K562 (cell line): Measurements from ENCODE around the gene AOC3. TPM values are rescaled to one million over a fixed set of nuclear protein-coding genes. Genes with fewer than 3 reads are reported as not detected.

Experiments used
- BRD9 ChIP-seq: fragments of 450-650 bp; IDR thresholded peaks from 2 replicates; pipeline ENCODE4 v1.6.1; 2018; ENCODE audit warnings: low read depth; ENCODE audit not compliant: partially characterized antibody
- E2F5 ChIP-seq: sonication (generic); formaldehyde crosslinking; IDR thresholded peaks from 2 replicates; pipeline ENCODE4 v1.8.0; 2022; ENCODE audit warnings: mild to moderate bottlenecking, missing genetic modification reagents
- ELF4 ChIP-seq: fragments of 450-650 bp; formaldehyde crosslinking; IDR thresholded peaks from 2 replicates; pipeline ENCODE4 v1.4.0; 2022; ENCODE audit warnings: missing genetic modification characterization
- EP400 ChIP-seq: fragments of 450-650 bp; IDR thresholded peaks from 2 replicates; pipeline ENCODE4 v1.6.1; 2017; ENCODE audit warnings: antibody characterized with exemption, mild to moderate bottlenecking, moderate library complexity
- ETS1 ChIP-seq: conservative IDR thresholded peaks from 2 replicates; pipeline ENCODE4 v1.6.1; 2011; ENCODE audit warnings: low read depth, mild to moderate bottlenecking, low read length; ENCODE audit not compliant: control insufficient read depth
- FUS ChIP-seq: fragments of 200-400 bp; formaldehyde crosslinking; optimal IDR thresholded peaks from 2 replicates; pipeline ENCODE3; 2017; ENCODE audit warnings: low read depth, low read length
- GTF2F1 ChIP-seq: IDR thresholded peaks from 2 replicates; pipeline ENCODE4 v1.6.1; 2011; ENCODE audit warnings: low read depth, low read length, improper control_type of control experiment
- HDAC2 ChIP-seq: fragments of 450-650 bp; IDR thresholded peaks from 2 replicates; pipeline ENCODE4 v1.6.1; 2016; ENCODE audit warnings: mild to moderate bottlenecking
- ILF3 ChIP-seq: fragments of 450-650 bp; IDR thresholded peaks from 2 replicates; pipeline ENCODE4 v1.6.1; 2018; ENCODE audit warnings: antibody characterized with exemption, mild to moderate bottlenecking, moderate library complexity, borderline replicate concordance
- IRF9 ChIP-seq: fragments of 450-650 bp; IDR thresholded peaks from 2 replicates; pipeline ENCODE4 v1.6.1; 2016; ENCODE audit warnings: missing biosample characterization, missing genetic modification characterization
- PHTF2 ChIP-seq: fragments of 250-450 bp; sonication (Bioruptor Pico); IDR thresholded peaks from 2 replicates; pipeline ENCODE4 v1.5.0; 2021; ENCODE audit warnings: mild to moderate bottlenecking
- RBFOX2 ChIP-seq: fragments of 200-400 bp; formaldehyde crosslinking; IDR thresholded peaks from 2 replicates; pipeline ENCODE4 v1.6.1; 2017; ENCODE audit warnings: low read depth, mild to moderate bottlenecking, low read length, moderate library complexity
- RFX1 ChIP-seq: fragments of 450-650 bp; IDR thresholded peaks from 2 replicates; pipeline ENCODE4 v1.6.1; 2016; ENCODE audit warnings: mild to moderate bottlenecking, moderate library complexity
- TCF7L2 ChIP-seq: fragments of 150-350 bp; IDR thresholded peaks from 2 replicates; pipeline ENCODE4 v1.6.1; 2016; ENCODE audit warnings: low read depth, mild to moderate bottlenecking, low read length, moderate library complexity
- THRA ChIP-seq: fragments of 450-650 bp; IDR thresholded peaks from 2 replicates; pipeline ENCODE4 v1.6.1; 2017; ENCODE audit warnings: mild to moderate bottlenecking, moderate library complexity
- ZHX1 ChIP-seq: fragments of 150-350 bp; conservative IDR thresholded peaks from 2 replicates; pipeline ENCODE4 v1.6.1; 2014; ENCODE audit warnings: low read length
- ZNF398 ChIP-seq: fragments of 250-450 bp; sonication (Bioruptor Pico); IDR thresholded peaks from 2 replicates; pipeline ENCODE4 v1.8.0; 2021; ENCODE audit warnings: moderate library complexity, mild to moderate bottlenecking, inconsistent platforms
- polyA plus RNA-seq, 8 experiments: library from polyadenylated mRNA; depleted of rRNA in 4 of 8; stranded (reverse) in 5 of 8; unstranded in 3 of 8; fragments of >200 nt; fragmentation: Nextera tagmentation in 2 of 8; fragmentation: Illumina TruSeq in 1 of 8; extraction: Ambion mirVana in 2 of 8; extraction: Trizol in 1 of 8; gene quantifications; 2 replicates each; pipeline versions ENCODE4 v1.2.1 to v1.2.3, GENCODE V29; 2011 to 2014; ENCODE audit warnings: inconsistent platforms in 1 of 8, missing spikeins in 1 of 8
- total RNA-seq, 7 experiments: library from RNA; depleted of rRNA in 6 of 7; stranded (reverse); fragments of >200 nt in 6 of 7; fragmentation: Illumina TruSeq in 2 of 7; extraction: Trizol in 2 of 7; gene quantifications; 2 replicates each; pipeline versions ENCODE4 v1.2.1 to v1.2.3, GENCODE V29; 2011 to 2021; ENCODE audit warnings: low replicate concordance in 1 of 7

Gene AOC3
- total and polyA plus RNA-seq, 9 of the 15 experiments (the other 6 are each of a cell fraction or from before 2014, with no cell fraction given): 0.09 to 0.42 (median 0.22) TPM; not detected in 3

GRCh38 chr17:42832934-42833766, 17.8 kb upstream of the AOC3 start, which contains the start of gene PSME3 (continued):
- TF ChIP-seq E2F5 (CRISPR knock-in tag) (no peak), HDAC2 (peak; percentile 100), ZNF398 (no peak), THRA (no peak), ILF3 (no peak), ETS1 (0 out of 2 replicates have a peak, but pooled peaks have one; percentile 32), TCF7L2 (no peak), ZHX1 (no peak), RBFOX2 (peak; percentile 99), EP400 (peak; percentile 100), IRF9 (tag) (no peak), GTF2F1 (peak; percentile 81), ELF4 (CRISPR knock-in tag) (0 out of 2 replicates have a peak, but pooled peaks have one; percentile 22), BRD9 (no peak), FUS (no peak), RFX1 (no peak), PHTF2 (CRISPR knock-in tag) (no peak)
